ENCODE data around the gene MYDGF. TPM values are rescaled to one million over a fixed set of nuclear protein-coding genes. Genes with fewer than 3 reads are reported as not detected.
A peak's percentile ranks its signal among the peaks of the same experiment; 100 is the strongest.

Gene MYDGF
- total RNA-seq, 2 donors from 2014 or later = 43.2 to 53.7 TPM

- intact Hi-C loops (cut with DNase I) = no loop called here
- ATAC-seq = peak in 1 of 2 donors; percentile 6
- no peak for DNase-seq
Observed at GRCh38 chr19:4653793-4654436, 16.2 kb downstream of the MYDGF start.

- no peak for DNase-seq
Observed at GRCh38 chr19:4652075-4652474, 18.1 kb downstream of the MYDGF start.

GRCh38 chr19:4650159-4650558 lies 20.0 kb downstream of the MYDGF start:
- ATAC-seq = no peak
- DNase-seq = no peak
- intact Hi-C loops (cut with DNase I) = no loop called here

More at GRCh38 chr19:4652075-4652474, 18.1 kb downstream of the MYDGF start:
- intact Hi-C loops (cut with DNase I) = no loop called here
- no peak for ATAC-seq

GRCh38 chr19:4649392-4650047 lies 20.6 kb downstream of the MYDGF start:
- no peak for DNase-seq
- ATAC-seq = no peak
- intact Hi-C loops (cut with DNase I) = no loop called here

- peak; percentile 83 for DNase-seq
- intact Hi-C loops (cut with DNase I) = no loop called here
- peak; percentile 84 to 88 for ATAC-seq
Observed at GRCh38 chr19:4647676-4648644, 22.2 kb downstream of the MYDGF start.

GRCh38 chr19:4645718-4646117 lies 24.4 kb downstream of the MYDGF start:
- ATAC-seq (no peak), DNase-seq (no peak)
- intact Hi-C loops (cut with DNase I) = no loop called here

- intact Hi-C loops (cut with DNase I) = no loop called here
- DNase-seq = no peak
- ATAC-seq = no peak
Observed at GRCh38 chr19:4642625-4643024, 27.5 kb downstream of the MYDGF start.

GRCh38 chr19:4641132-4641531 lies 29.0 kb downstream of the MYDGF start:
- intact Hi-C loops (cut with DNase I) = no loop called here
- ATAC-seq = no peak
- no peak for DNase-seq

- no peak for ATAC-seq
- intact Hi-C loops (cut with DNase I) = no loop called here
Observed at GRCh38 chr19:4640247-4641000, 29.7 kb downstream of the MYDGF start.

GRCh38 chr19:4639531-4640246 lies 30.5 kb downstream of the MYDGF start:
- DNase-seq = peak; percentile 46
- ATAC-seq = no peak
- intact Hi-C loops (cut with DNase I) = loop anchor here in 1 of 2 donors (5.0 kb wide), 1 partner anchor 62 kb away; no protein-coding TSS in a partner anchor

More at GRCh38 chr19:4640247-4641000, 29.7 kb downstream of the MYDGF start:
- DNase-seq = no peak

GRCh38 chr19:4638828-4639530 lies 31.2 kb downstream of the MYDGF start, which contains the start of gene TNFAIP8L1:
Gene TNFAIP8L1, plus strand, starts transcription at chr19:4639516. Its CDS starts 12,354 bp downstream, at chr19:4651870.
- peak; percentile 96 to 97 for ATAC-seq
- intact Hi-C loops (cut with DNase I) = loop anchor here in 1 of 2 donors (5.0 kb wide), 1 partner anchor 62 kb away; no protein-coding TSS in a partner anchor
- DNase-seq = peak; percentile 97

GRCh38 chr19:4638317-4638716 lies 31.8 kb downstream of the MYDGF start:
- ATAC-seq (peak in 1 of 2 donors; percentile 4), DNase-seq (no peak)
- intact Hi-C loops (cut with DNase I) = loop anchor here in 1 of 2 donors (5.0 kb wide), 1 partner anchor 61 kb away; no protein-coding TSS in a partner anchor

GRCh38 chr19:4636761-4637160 lies 33.4 kb downstream of the MYDGF start:
- DNase-seq (no peak), ATAC-seq (no peak)
- intact Hi-C loops (cut with DNase I) = loop anchor here in 1 of 2 donors (2.0 to 5.0 kb wide), 2 partner anchors 59 to 78 kb away; partner anchors contain the start of gene SEMA6B

- DNase-seq (peak; percentile 77), ATAC-seq (peak; percentile 21 to 27)
- intact Hi-C loops (cut with DNase I) = loop anchor here in 1 of 2 donors (2.0 to 5.0 kb wide), 2 partner anchors 59 to 77 kb away; partner anchors contain the start of gene SEMA6B
Observed at GRCh38 chr19:4636151-4636717, 33.9 kb downstream of the MYDGF start.

- intact Hi-C loops (cut with DNase I) = loop anchor here in 1 of 2 donors (2.0 to 5.0 kb wide), 2 partner anchors 58 to 77 kb away; partner anchors contain the start of gene SEMA6B
- DNase-seq (no peak), ATAC-seq (no peak)
Observed at GRCh38 chr19:4635754-4636116, 34.4 kb downstream of the MYDGF start.

GRCh38 chr19:4633140-4633967 lies 36.8 kb downstream of the MYDGF start:
- DNase-seq (peak; percentile 72), ATAC-seq (peak; percentile 40 to 74)
- intact Hi-C loops (cut with DNase I) = loop anchor here (5.0 kb wide), 3 partner anchors 41 to 76 kb away; partner anchors contain the start of gene SEMA6B (in 1 of the 2)
